HEK293 (cell line): ENCODE data around the gene NEK11.

Source experiments
- CTCF ChIA-PET: fragments of 350-600 bp; formaldehyde crosslinking; extraction: SDS; loops from one replicate; lab custom pipeline; 2021; ENCODE audit warnings: antibody characterized with exemption; lab: Yijun Ruan, JAX
- POLR2A ChIA-PET: fragments of 300-600 bp; formaldehyde crosslinking; extraction: SDS; loops from one replicate; lab custom pipeline; 2020; ENCODE audit warnings: antibody characterized with exemption, inconsistent platforms; lab: Yijun Ruan, JAX
- H3K27ac ChIP-seq: fragments of 200-500 bp; sonication (Bioruptor generic); 2 replicates; pipeline ENCODE4 v1.5.1; 2014; ENCODE audit warnings: low read depth, low read length, control low read depth, inconsistent platforms; ENCODE audit errors: extremely low read depth
- H3K36me3 ChIP-seq, 2 experiments: fragments of 200-500 bp in 1 of 2; sonication (Bioruptor generic) in 1 of 2; 1 replicate in 1 of 2; 2 replicates in 1 of 2; pipeline ENCODE4 v1.5.1; 2014 to 2017; ENCODE audit warnings: inconsistent platforms in 2 of 2, low read length in 2 of 2; ENCODE audit not compliant: control insufficient read depth in 2 of 2, insufficient read depth in 1 of 2
- H3K4me1 ChIP-seq: fragments of 200-500 bp; sonication (Bioruptor generic); 2 replicates; pipeline ENCODE4 v1.5.1; 2014; ENCODE audit warnings: mild to moderate bottlenecking, low read length, inconsistent platforms; ENCODE audit not compliant: control insufficient read depth, insufficient read depth
- H3K4me3 ChIP-seq: 2 replicates; pipeline ENCODE4 v1.5.1; 2011; ENCODE audit warnings: low read depth, mild to moderate bottlenecking, control low read depth, low read length, moderate library complexity
- H3K9me3 ChIP-seq: fragments of 200-500 bp; sonication (Bioruptor generic); 2 replicates; pipeline ENCODE4 v1.5.1; 2014; ENCODE audit warnings: low read depth, low read length, inconsistent platforms; ENCODE audit not compliant: control insufficient read depth, insufficient read depth
- BCL11B ChIP-seq: fragments of 450-650 bp; formaldehyde crosslinking; IDR thresholded peaks from 2 replicates; pipeline ENCODE4 v1.5.1; 2016; ENCODE audit warnings: low read depth, missing biosample characterization, missing genetic modification characterization
- HOXC10 ChIP-seq: sonication (generic); formaldehyde crosslinking; IDR thresholded peaks from 2 replicates; pipeline ENCODE4 v1.8.1; 2023; ENCODE audit warnings: mild to moderate bottlenecking, missing genetic modification reagents
- MYNN ChIP-seq: fragments of 450-650 bp; formaldehyde crosslinking; IDR thresholded peaks from 2 replicates; pipeline ENCODE4 v1.5.1; 2016; ENCODE audit warnings: missing biosample characterization, missing genetic modification characterization, borderline replicate concordance
- ZBTB7A ChIP-seq: fragments of 450-650 bp; formaldehyde crosslinking; IDR thresholded peaks from 2 replicates; pipeline ENCODE4 v1.5.1; 2016; ENCODE audit warnings: low read depth, missing biosample characterization, missing genetic modification characterization
- ZNF138 ChIP-seq: fragments of 450-650 bp; formaldehyde crosslinking; IDR thresholded peaks from 2 replicates; pipeline ENCODE4 v1.5.1; 2016; ENCODE audit warnings: missing biosample characterization, missing genetic modification characterization, borderline replicate concordance
- ZNF169 ChIP-seq: fragments of 450-650 bp; formaldehyde crosslinking; IDR thresholded peaks from 2 replicates; pipeline ENCODE4 v1.5.1; 2016; ENCODE audit warnings: missing biosample characterization, missing genetic modification characterization
- ZNF184 ChIP-seq: fragments of 450-650 bp; IDR thresholded peaks from 2 replicates; pipeline ENCODE4 v1.5.1; 2018; ENCODE audit warnings: missing biosample characterization, mild to moderate bottlenecking, missing genetic modification characterization
- ZNF280D ChIP-seq: fragments of 450-650 bp; formaldehyde crosslinking; IDR thresholded peaks from 2 replicates; pipeline ENCODE4 v1.5.1; 2016; ENCODE audit warnings: missing biosample characterization, missing genetic modification characterization
- ZNF350 ChIP-seq: fragments of 450-650 bp; formaldehyde crosslinking; IDR thresholded peaks from 2 replicates; pipeline ENCODE4 v1.5.0; 2017; ENCODE audit warnings: missing biosample characterization, mild to moderate bottlenecking, missing genetic modification characterization
- ZNF362 ChIP-seq: fragments of 450-650 bp; formaldehyde crosslinking; IDR thresholded peaks from 2 replicates; pipeline ENCODE4 v1.5.1; 2016; ENCODE audit warnings: missing biosample characterization, missing genetic modification characterization
- ZNF521 ChIP-seq: fragments of 450-650 bp; formaldehyde crosslinking; IDR thresholded peaks from 2 replicates; pipeline ENCODE4 v1.5.1; 2017; ENCODE audit warnings: missing biosample characterization, mild to moderate bottlenecking, missing genetic modification characterization
- ZNF529 ChIP-seq: fragments of 450-650 bp; formaldehyde crosslinking; IDR thresholded peaks from 2 replicates; pipeline ENCODE4 v1.5.1; 2017; ENCODE audit warnings: missing genetic modification characterization, missing biosample characterization; ENCODE audit not compliant: insufficient replicate concordance
- ZNF530 ChIP-seq: fragments of 450-650 bp; formaldehyde crosslinking; IDR thresholded peaks from 2 replicates; pipeline ENCODE4 v1.5.1; 2016; ENCODE audit warnings: low read depth, missing biosample characterization, missing genetic modification characterization
- ZNF548 ChIP-seq: fragments of 450-650 bp; formaldehyde crosslinking; IDR thresholded peaks from 2 replicates; pipeline ENCODE4 v1.5.1; 2016; ENCODE audit warnings: missing biosample characterization, missing genetic modification characterization
- ZNF555 ChIP-seq: fragments of 450-650 bp; formaldehyde crosslinking; conservative IDR thresholded peaks from 2 replicates; pipeline ENCODE4 v1.5.1; 2017; ENCODE audit warnings: missing biosample characterization, mild to moderate bottlenecking, missing genetic modification characterization, inconsistent platforms
- ZNF580 ChIP-seq: fragments of 450-650 bp; formaldehyde crosslinking; IDR thresholded peaks from 2 replicates; pipeline ENCODE4 v1.5.1; 2016; ENCODE audit warnings: missing biosample characterization, missing genetic modification characterization
- ZNF626 ChIP-seq: fragments of 450-650 bp; sonication (Bioruptor Pico); formaldehyde crosslinking; IDR thresholded peaks from 2 replicates; pipeline ENCODE4 v1.5.1; 2018; ENCODE audit warnings: missing biosample characterization, missing genetic modification characterization, inconsistent platforms
- ZNF658 ChIP-seq: fragments of 450-650 bp; formaldehyde crosslinking; IDR thresholded peaks from 2 replicates; pipeline ENCODE4; 2016; ENCODE audit warnings: missing biosample characterization, missing genetic modification characterization

Gene NEK11

GRCh38 chr3:131172502-131173200 is 146.0 kb downstream of the NEK11 start:
- H3K36me3 ChIP-seq, result no peaks in the 10 kb centered on the region
- H3K9me3 ChIP-seq, result no peaks in the 10 kb centered on the region
- H3K4me1 ChIP-seq, result no peaks in the 10 kb centered on the region
- POLR2A ChIA-PET, result no interaction called here
- CTCF ChIA-PET, result no interaction called here
- no peak overlapping the region for H3K4me3 ChIP-seq
- H3K27ac ChIP-seq, result no peak overlapping the region
- TF ChIP-seq ZNF548 (tag by site-specific recombination) (no peak), ZNF184 (tag by site-specific recombination) (no peak)

- no peaks in the 10 kb centered on the region for H3K4me1 ChIP-seq
- no peak overlapping the region for H3K4me3 ChIP-seq
- POLR2A ChIA-PET, result no interaction called here
- no peaks in the 10 kb centered on the region for H3K9me3 ChIP-seq
- no peak overlapping the region for H3K27ac ChIP-seq
- H3K36me3 ChIP-seq, result no peaks in the 10 kb centered on the region
- CTCF ChIA-PET, result no interaction called here
- TF ChIP-seq ZNF530 (tag by site-specific recombination) (no peak), HOXC10 (CRISPR knock-in tag) (no peak), ZNF169 (tag by site-specific recombination) (no peak), ZNF580 (tag by site-specific recombination) (no peak), ZNF350 (tag by site-specific recombination) (no peak), ZNF529 (tag by site-specific recombination) (no peak), ZNF658 (tag by site-specific recombination) (no peak), ZNF138 (tag by site-specific recombination) (no peak), MYNN (tag by site-specific recombination) (no peak), ZNF555 (tag by site-specific recombination) (no peak), ZNF626 (no peak), ZNF362 (no peak), ZBTB7A (no peak), ZNF521 (tag by site-specific recombination) (no peak), ZNF280D (no peak)
Measured at GRCh38 chr3:131174752-131175151, 148.1 kb downstream of the NEK11 start.

- Histone ChIP-seq H3K4me1 (no peaks in the 10 kb centered on the region), H3K9me3 (no peaks in the 10 kb centered on the region), H3K27ac (no peak overlapping the region), H3K4me3 (no peak overlapping the region), H3K36me3 (no peaks in the 10 kb centered on the region)
- no peak for TF ChIP-seq BCL11B (tag by site-specific recombination)
- ChIA-PET POLR2A (no interaction called here), CTCF (no interaction called here)
Measured at GRCh38 chr3:131178710-131179375, 152.2 kb downstream of the NEK11 start.
